T-helper 2 cell treated with Interferon-gamma antibody and Interleukin-4, amounts not matched to agents 5 μg/mL and 100 μg/mL, for 36 hours (primary cell): ENCODE data around the gene FYCO1.
A peak's percentile ranks its signal among the peaks of the same experiment; 100 is the strongest.

Source experiments
- DNase-seq: peaks from one replicate; pipeline ENCODE4 v3.0.0; 2021; ENCODE audit warnings: low spot score
- H3K27ac Mint-ChIP-seq: one replicate; pipeline ENCODE4 v1.8.0; 2021; ENCODE audit warnings: mild to moderate bottlenecking, mixed read lengths
- H3K27me3 Mint-ChIP-seq: one replicate; pipeline ENCODE4 v1.8.0; 2021; ENCODE audit warnings: low read depth, mixed read lengths
- H3K36me3 Mint-ChIP-seq: one replicate; pipeline ENCODE4 v1.8.0; 2021; ENCODE audit warnings: low read depth, mixed read lengths
- H3K4me1 Mint-ChIP-seq: one replicate; pipeline ENCODE4 v1.8.0; 2021; ENCODE audit warnings: low read depth, mixed read lengths
- H3K4me3 Mint-ChIP-seq: one replicate; pipeline ENCODE4 v1.8.0; 2022; ENCODE audit warnings: mild to moderate bottlenecking, moderate library complexity, mixed read lengths
- H3K9me3 Mint-ChIP-seq: one replicate; pipeline ENCODE4 v1.8.0; 2021; ENCODE audit warnings: mixed read lengths

The FYCO1 gene

DNA sequence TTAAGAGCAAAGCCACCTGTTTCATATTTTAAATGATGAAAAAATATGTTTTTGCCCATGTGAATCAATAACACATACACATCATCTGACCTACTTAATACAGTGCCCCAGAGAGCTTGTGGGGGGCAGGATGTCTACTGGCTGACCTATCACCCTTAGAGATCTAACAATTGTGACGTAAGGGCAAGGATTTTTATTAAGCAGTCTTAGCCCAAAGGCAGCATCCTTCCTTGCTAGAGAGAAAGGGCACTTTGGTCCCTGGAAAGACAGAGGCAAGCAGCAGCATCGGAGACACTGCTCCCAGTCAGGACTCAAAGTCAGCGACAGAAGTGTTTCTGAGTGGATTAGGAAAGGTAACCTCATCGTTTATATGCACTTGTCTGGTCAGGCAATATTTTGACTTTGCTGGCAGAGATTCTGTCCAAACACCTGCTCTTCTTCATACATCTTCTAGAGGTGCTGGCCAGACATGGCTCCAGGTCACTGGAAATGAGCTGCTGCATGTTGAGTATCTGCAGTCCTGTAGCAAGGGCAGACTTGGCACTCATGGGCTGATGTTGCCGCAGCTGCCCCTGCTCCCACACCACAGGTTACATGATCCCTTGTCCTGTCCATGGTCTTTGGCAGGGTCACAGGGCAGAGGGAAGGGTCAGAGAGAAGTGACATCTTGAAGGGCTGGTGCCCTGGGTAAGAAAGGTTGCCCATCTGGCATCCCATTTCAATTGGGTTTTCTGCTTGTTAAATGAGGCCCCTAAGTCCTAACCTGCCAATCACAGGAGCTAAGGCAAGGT lies 50.6 kb downstream of the FYCO1 start:
- H3K27me3 Mint-ChIP-seq: no peaks in the 10 kb centered on the region
- H3K36me3 Mint-ChIP-seq: peaks cover 75% of the 10 kb centered on the region
- H3K4me1 Mint-ChIP-seq: peaks cover 52% of the 10 kb centered on the region

DNA sequence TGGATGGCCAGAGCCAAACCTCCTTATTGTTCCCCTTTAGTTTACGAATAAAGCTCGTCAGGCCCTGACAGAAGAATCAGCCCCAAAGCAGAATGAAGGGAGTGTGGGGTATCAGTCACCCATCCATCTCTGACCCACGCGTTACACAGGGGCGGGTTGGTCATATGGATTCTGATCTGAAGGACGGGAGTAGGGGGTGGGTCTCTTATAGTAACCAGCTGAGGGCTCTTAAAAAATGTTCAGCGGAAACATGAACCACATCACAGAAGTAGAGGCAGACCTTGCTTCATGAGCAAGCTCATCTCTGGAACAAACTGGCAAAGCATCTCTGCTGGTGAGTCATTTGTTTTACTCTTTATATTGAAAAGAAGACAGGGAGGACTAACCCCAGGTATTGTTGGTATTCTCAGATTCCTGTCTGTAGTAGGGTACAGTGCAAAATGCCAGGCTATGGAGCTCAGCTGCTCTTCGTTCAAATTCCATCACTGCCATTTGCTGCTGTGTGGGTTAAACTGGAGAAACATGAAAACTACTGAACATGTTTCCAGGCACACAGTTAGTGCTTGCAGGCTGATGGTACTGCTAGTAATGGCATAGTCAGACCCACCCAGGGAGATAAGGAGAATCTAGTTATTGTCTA lies 52.3 kb downstream of the FYCO1 start, which contains the start of gene CXCR6:
TSS of gene CXCR6 (plus strand) at position 258 of the 640 bp plus-strand sequence. CDS start 3,018 bp downstream, outside the sequence.
- H3K36me3 Mint-ChIP-seq: peaks cover 65% of the 10 kb centered on the region
- H3K27me3 Mint-ChIP-seq: no peaks in the 10 kb centered on the region
- H3K4me1 Mint-ChIP-seq: peaks cover 55% of the 10 kb centered on the region
- peak; percentile 69 for DNase-seq
- H3K4me3 Mint-ChIP-seq: peak within 1 kb of the TSS; percentile 71
- H3K9me3 Mint-ChIP-seq: no peaks in the 10 kb centered on the region
- H3K27ac Mint-ChIP-seq: peak within 1 kb of the TSS; percentile 56

More for the DNA sequence above, 50.6 kb downstream of the FYCO1 start:
- DNase-seq: no peak
- Mint-ChIP-seq H3K4me3 (peak overlapping the region; percentile 63), H3K27ac (peak overlapping the region; percentile 38), H3K9me3 (no peaks in the 10 kb centered on the region)

DNA sequence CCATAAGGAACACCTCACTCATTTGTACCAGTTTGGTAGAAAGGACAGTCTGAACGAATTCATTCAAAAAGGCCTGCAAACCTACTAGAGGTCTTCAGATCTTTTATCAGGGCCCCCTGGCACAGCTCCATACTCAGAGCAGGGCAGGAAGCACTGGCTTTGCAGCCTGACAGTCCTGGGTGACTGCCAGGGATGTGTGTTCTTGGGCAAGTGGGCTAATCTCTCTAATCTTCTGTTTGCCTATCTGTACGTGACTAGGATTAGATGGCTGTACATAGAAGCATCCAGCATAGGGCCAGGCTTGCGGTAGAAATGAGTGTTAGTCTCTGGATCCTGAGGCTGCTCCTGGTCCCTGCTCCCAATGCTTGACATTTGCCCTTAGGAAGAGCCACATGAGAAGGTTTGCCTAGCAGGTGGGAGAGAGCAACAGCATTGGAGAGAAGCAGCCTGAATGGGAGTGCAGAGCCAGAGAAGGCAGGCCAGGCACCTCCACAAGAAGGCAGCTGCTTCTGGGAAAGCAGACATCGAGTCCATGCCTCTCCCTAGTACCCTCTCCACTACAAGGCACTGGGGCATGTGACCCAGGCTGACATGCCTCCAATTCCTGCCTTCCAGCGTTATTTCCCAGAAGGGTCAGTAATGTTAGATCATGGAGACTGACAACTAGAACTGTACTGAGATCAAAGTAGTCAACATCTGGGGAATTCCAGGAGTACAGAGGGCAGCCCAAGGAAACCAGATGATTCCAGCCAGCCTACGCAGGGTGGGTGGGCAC lies 53.4 kb downstream of the FYCO1 start:
- H3K36me3 Mint-ChIP-seq: peaks cover 55% of the 10 kb centered on the region
- H3K27me3 Mint-ChIP-seq: no peaks in the 10 kb centered on the region
- H3K9me3 Mint-ChIP-seq: no peaks in the 10 kb centered on the region
- DNase-seq: no peak
- H3K4me3 Mint-ChIP-seq: no peak overlapping the region
- H3K4me1 Mint-ChIP-seq: peaks cover 50% of the 10 kb centered on the region
- peak overlapping the region; percentile 8 for H3K27ac Mint-ChIP-seq

DNA sequence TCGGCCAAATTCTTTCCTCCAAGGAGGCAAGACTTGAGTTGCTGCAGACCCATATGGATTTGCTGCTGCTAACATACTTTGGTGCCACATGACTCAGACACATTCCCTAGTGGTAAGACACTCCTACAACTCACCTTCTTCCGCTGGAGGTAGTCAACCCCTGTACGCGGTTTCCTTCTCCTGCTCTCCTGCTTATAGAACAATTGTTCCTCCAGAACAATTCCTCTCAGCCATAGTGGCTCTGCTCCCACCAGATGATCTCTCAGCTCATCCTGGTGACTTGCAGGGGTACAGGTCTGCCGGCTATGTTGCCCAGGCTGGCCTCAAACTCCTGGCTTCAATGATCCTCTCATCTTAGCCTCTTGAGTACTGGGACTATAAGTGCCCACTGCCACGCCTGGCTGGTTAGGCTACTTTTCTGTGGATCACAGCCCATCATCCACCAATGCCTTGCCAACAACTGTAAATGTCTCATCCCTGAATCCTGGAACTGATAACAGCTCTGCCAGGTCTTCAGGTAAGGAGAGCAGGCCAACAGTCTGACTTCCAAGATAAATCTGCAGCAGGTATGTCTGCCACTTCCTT lies 54.8 kb downstream of the FYCO1 start:
- H3K4me1 Mint-ChIP-seq: peaks cover 43% of the 10 kb centered on the region
- H3K36me3 Mint-ChIP-seq: peaks cover 47% of the 10 kb centered on the region
- no peak for DNase-seq
- no peak overlapping the region for H3K27ac Mint-ChIP-seq
- H3K9me3 Mint-ChIP-seq: no peaks in the 10 kb centered on the region
- no peaks in the 10 kb centered on the region for H3K27me3 Mint-ChIP-seq
- no peak overlapping the region for H3K4me3 Mint-ChIP-seq

DNA sequence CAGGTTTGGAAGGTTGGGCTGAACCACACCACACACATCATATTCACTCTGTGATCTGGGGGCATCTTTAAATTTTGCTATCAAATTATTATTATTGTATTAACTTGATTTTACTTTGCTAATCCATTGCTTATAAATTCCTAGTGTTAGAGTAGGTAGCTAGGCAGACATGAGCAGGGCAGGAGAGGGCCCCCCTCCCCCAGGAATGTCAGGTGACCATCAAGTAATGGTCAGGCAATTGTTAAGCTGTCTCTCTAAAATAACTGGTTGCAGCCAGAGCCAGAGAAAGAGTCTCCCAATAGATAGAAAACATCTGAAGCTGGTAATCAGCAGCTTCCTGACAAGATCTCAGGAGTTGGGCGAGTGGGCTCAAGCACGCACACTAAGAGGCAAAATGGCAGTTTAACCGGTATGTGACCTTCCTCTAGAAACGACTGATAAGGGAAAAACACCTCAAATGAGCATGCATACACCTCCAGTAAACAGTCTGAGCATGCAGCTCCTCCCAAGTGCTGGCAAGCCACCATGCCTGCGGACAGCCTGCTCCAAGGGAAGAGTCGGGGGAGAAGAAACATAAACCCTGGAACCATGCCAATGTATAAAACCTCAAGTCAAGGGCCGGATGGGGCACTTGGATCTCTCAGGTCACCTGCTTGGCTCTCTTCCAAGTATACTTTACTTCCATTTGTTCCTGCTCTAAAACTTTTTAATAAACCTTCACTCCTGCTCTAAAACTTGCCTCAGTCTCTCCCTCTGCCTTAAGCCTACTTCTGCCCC lies 55.4 kb downstream of the FYCO1 start:
- H3K36me3 Mint-ChIP-seq: peaks cover 45% of the 10 kb centered on the region
- H3K27ac Mint-ChIP-seq: no peak overlapping the region
- H3K27me3 Mint-ChIP-seq: no peaks in the 10 kb centered on the region
- peaks cover 39% of the 10 kb centered on the region for H3K4me1 Mint-ChIP-seq
- DNase-seq: no peak
- no peak overlapping the region for H3K4me3 Mint-ChIP-seq
- no peaks in the 10 kb centered on the region for H3K9me3 Mint-ChIP-seq

DNA sequence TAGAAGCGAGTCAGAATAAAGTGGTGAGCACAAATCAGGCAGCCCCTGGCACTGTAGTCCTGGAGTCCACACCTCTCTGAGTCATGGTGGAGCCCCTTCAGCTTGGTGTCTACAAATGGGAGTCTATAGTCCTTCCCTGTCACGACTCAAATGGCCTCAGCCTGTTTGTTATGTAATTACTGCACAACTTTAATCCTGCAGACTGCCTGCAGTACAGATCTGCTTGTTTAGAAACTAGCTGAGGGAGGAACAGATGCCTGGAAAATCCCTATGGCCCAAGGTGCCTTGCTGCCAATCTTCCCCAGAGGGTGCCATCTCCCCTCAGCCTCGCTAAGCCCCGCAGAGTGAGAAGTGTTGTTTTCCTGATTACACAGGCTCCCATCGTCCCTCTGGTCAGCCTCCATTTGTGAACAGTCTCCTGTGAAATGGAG lies 56.3 kb downstream of the FYCO1 start:
- Mint-ChIP-seq H3K4me1 (peaks cover 31% of the 10 kb centered on the region), H3K27ac (no peak overlapping the region), H3K36me3 (peaks cover 43% of the 10 kb centered on the region), H3K4me3 (no peak overlapping the region), H3K27me3 (no peaks in the 10 kb centered on the region), H3K9me3 (no peaks in the 10 kb centered on the region)
- no peak for DNase-seq

DNA sequence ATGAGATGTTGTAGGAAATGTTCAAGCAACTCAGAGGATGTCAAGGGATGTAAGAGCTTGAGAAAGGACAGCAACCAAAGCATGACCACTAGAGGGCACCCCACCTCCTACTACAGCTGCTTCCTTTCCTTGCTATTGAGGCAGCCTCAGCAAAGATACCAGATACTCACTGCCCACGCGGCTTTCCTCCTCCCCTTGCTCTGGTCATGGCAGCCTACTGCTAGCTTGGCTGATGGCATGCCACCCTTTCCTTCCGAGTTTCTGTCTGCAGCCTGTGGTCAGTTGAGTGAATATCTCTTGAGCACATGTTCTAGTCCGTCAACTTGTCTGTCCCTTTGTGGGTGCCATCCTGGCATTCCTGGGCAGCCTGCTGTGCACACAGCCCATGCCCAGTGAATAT lies 56.8 kb downstream of the FYCO1 start:
- Mint-ChIP-seq H3K27me3 (no peaks in the 10 kb centered on the region), H3K4me3 (no peak overlapping the region), H3K4me1 (peaks cover 30% of the 10 kb centered on the region), H3K36me3 (peaks cover 47% of the 10 kb centered on the region), H3K9me3 (no peaks in the 10 kb centered on the region), H3K27ac (peak overlapping the region; percentile 24)
- DNase-seq: peak; percentile 80

DNA sequence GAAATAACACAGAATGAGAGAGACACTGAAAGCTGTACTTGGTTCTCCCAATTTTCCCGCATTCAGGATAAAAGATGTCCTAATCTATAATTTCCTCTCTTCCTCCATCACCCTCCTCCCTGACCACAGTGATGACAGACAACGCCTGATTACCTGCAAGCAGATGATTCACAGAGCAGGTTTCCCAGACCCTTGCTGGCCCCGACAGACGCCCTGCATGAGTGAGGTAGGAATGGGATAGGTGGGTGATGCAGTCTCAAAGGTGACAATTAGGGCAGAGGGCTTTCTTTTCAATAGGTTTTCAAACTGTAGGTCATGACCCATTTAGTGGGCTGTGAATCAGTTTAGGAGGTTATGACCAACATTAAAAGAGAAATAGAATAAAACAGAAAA lies 57.6 kb downstream of the FYCO1 start:
- Mint-ChIP-seq H3K36me3 (peaks cover 49% of the 10 kb centered on the region), H3K27me3 (no peaks in the 10 kb centered on the region), H3K27ac (no peak overlapping the region), H3K9me3 (no peaks in the 10 kb centered on the region), H3K4me3 (no peak overlapping the region), H3K4me1 (peaks cover 22% of the 10 kb centered on the region)
- no peak for DNase-seq

DNA sequence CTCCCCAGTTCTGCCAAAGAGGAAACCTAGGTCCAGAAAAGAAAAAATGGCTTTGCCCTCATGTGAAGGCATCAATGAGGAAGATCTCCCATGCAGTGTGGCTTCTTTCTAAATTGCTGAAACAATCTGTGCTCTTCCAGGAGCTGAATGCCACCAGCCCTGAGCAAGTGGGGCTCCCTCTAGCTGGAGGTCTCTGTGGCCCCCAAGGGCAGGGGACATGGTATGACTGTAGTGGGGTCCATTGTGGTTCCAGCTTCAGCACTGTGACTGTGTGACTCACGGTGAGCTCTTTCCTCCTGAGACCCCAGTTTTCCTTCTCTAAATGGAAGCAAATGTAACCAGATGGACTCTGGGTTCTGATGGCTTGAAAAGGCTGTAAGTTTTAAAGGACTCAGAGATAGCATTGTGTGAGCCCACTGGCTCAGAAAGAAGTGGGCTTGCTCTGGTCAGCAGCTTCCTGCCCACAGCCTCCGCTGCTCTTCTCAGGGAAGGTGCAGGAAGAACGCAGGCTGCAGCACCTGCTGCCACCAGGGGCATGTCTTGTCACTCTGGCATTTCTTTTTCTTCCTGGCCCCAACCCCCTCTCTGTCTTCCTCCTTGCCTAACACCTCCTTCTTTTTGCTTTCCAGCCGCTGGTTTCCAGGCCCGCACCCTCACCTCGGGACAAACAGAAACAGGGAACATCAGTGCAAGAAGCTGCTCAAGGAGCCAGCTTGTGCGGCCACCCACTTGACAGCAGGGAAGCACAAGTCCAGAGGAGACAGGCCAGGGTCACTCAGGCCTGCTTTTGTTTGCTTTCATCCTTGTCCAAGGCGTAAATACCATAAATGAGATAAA lies 58.2 kb downstream of the FYCO1 start:
- no peak for DNase-seq
- Mint-ChIP-seq H3K36me3 (peaks cover 51% of the 10 kb centered on the region), H3K4me1 (peaks cover 15% of the 10 kb centered on the region), H3K27ac (no peak overlapping the region), H3K9me3 (no peaks in the 10 kb centered on the region), H3K27me3 (no peaks in the 10 kb centered on the region), H3K4me3 (no peak overlapping the region)

DNA sequence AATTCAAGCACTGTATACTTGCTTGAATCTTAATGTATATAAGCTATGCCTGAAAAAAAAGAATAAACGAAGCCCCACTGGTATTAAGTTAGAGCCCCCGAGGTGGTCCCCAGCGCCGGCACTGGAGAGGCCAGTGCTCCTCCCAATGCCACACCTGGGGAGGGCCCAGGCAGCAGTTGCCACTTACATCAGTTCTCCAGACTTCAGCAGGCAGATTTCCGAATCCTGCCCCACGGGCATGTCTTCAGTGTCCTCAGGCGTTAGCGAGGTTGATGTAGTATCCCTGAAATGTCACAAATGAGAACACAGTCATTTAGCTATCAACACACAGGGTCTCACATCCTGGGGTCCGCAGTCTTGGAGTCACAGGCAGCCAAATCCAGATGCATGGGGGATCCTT lies 59.4 kb downstream of the FYCO1 start:
- Mint-ChIP-seq H3K4me1 (peaks cover 10% of the 10 kb centered on the region), H3K36me3 (peaks cover 48% of the 10 kb centered on the region), H3K27ac (no peak overlapping the region), H3K27me3 (no peaks in the 10 kb centered on the region), H3K4me3 (no peak overlapping the region), H3K9me3 (no peaks in the 10 kb centered on the region)
- DNase-seq: no peak

DNA sequence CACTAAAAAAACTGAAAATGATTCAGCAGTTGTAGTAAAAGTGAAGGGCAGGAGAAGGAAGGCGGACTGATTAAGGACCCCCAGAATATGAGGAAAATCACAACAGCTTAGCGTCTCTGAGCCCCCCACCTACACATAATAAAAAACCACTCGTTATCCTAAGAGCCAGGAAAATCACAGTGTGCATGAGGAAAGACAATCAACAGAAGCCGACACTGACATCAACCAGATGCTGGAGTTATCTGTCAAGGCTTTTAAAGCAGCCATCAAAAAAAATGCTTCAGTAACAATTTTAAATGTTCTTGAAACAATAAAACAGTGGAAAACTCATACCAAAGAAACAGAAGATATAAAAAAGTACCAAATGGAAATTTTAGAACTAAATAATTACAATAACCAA lies 62.0 kb downstream of the FYCO1 start:
- H3K27ac Mint-ChIP-seq: no peak overlapping the region
- H3K4me3 Mint-ChIP-seq: no peak overlapping the region
- peaks cover 58% of the 10 kb centered on the region for H3K36me3 Mint-ChIP-seq
- H3K9me3 Mint-ChIP-seq: no peaks in the 10 kb centered on the region
- peaks cover 3% of the 10 kb centered on the region for H3K4me1 Mint-ChIP-seq
- no peak for DNase-seq
- no peaks in the 10 kb centered on the region for H3K27me3 Mint-ChIP-seq

DNA sequence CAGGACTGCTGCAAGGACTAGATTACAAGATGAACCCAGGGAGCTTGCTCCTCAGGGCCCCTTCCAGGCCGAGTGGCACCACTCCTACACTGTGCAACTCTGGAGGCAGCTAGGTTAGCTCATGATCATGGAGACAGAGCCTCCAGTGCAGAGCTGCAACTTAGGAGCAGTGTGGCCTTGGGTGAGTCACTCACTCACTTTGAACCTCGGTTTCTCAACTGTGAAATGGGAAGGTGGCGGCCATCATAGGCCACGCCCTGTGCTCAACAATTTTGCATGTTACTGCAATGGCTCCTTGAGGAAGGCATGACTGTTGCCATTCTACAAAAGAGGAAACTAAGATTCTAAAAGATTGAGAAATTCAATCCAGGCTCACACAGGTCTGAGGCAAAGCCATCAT lies 63.5 kb downstream of the FYCO1 start:
- peaks cover 69% of the 10 kb centered on the region for H3K36me3 Mint-ChIP-seq
- no peaks in the 10 kb centered on the region for H3K27me3 Mint-ChIP-seq
- no peaks in the 10 kb centered on the region for H3K9me3 Mint-ChIP-seq
- peaks cover 3% of the 10 kb centered on the region for H3K4me1 Mint-ChIP-seq
- H3K4me3 Mint-ChIP-seq: no peak overlapping the region
- no peak overlapping the region for H3K27ac Mint-ChIP-seq
- no peak for DNase-seq
